HCT116 (cell line): Measurements from ENCODE around the gene LRRC7.

Experiments
- ELF1 ChIP-seq: IDR thresholded peaks from 2 replicates; pipeline ENCODE4 v1.6.1; 2012; ENCODE audit warnings: low read depth, borderline replicate concordance
- POLR2A ChIP-seq: IDR thresholded peaks from 2 replicates; pipeline ENCODE4 v1.7.0; 2011; ENCODE audit warnings: borderline replicate concordance; ENCODE audit not compliant: insufficient read depth, insufficient read length; ENCODE audit errors: extremely low read depth
- POLR2AphosphoS5 ChIP-seq: IDR thresholded peaks from 2 replicates; pipeline ENCODE4 v1.6.1; 2011; ENCODE audit warnings: mild to moderate bottlenecking, low read depth, low read length, moderate library complexity
- TCF7L2 ChIP-seq: IDR thresholded peaks from 2 replicates; pipeline ENCODE4 v1.7.0; 2011; ENCODE audit warnings: borderline replicate concordance, inconsistent platforms; ENCODE audit not compliant: insufficient read depth, insufficient read length; ENCODE audit errors: extremely low read depth
- TF ChIP-seq, protein P1 (sequence below): IDR thresholded peaks from 2 replicates; pipeline ENCODE4 v1.6.1; 2012; ENCODE audit warnings: low read depth
- TF ChIP-seq, protein P2 (sequence below), 3 experiments: fragments of 200-600 bp in 1 of 3; sonication (generic) in 1 of 3; IDR thresholded peaks in 2 of 3; conservative IDR thresholded peaks in 1 of 3; 2 replicates each; pipeline ENCODE4 v1.5.1; 2012 to 2017; ENCODE audit warnings: low read depth in 2 of 3, low read length in 2 of 3, antibody characterized with exemption in 1 of 3, borderline replicate concordance in 1 of 3, control low read depth in 1 of 3, mild to moderate bottlenecking in 1 of 3, mixed read lengths in 1 of 3, mixed run types in 1 of 3, moderate library complexity in 1 of 3; ENCODE audit not compliant: insufficient read depth in 1 of 3

DNA sequence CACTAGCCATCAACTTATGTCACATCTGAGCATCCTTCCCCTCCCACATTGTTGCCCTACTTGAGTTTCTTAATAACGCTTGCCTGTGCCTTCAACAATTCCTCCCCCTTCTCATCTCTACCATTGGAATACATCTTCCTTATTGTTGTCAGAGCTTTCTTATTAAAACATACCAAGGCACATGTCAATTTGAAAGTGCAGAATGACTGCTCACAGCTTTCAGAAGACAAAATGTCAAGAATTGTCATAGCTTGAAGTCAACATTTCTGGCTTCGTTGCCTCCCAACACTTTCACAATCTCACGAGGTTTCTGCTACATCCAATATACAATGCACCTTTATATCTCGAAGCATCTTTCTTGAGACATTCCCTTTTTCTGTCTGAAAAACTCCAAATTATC lies 279.9 kb downstream of the LRRC7 start:
- TF ChIP-seq, protein P1, sequence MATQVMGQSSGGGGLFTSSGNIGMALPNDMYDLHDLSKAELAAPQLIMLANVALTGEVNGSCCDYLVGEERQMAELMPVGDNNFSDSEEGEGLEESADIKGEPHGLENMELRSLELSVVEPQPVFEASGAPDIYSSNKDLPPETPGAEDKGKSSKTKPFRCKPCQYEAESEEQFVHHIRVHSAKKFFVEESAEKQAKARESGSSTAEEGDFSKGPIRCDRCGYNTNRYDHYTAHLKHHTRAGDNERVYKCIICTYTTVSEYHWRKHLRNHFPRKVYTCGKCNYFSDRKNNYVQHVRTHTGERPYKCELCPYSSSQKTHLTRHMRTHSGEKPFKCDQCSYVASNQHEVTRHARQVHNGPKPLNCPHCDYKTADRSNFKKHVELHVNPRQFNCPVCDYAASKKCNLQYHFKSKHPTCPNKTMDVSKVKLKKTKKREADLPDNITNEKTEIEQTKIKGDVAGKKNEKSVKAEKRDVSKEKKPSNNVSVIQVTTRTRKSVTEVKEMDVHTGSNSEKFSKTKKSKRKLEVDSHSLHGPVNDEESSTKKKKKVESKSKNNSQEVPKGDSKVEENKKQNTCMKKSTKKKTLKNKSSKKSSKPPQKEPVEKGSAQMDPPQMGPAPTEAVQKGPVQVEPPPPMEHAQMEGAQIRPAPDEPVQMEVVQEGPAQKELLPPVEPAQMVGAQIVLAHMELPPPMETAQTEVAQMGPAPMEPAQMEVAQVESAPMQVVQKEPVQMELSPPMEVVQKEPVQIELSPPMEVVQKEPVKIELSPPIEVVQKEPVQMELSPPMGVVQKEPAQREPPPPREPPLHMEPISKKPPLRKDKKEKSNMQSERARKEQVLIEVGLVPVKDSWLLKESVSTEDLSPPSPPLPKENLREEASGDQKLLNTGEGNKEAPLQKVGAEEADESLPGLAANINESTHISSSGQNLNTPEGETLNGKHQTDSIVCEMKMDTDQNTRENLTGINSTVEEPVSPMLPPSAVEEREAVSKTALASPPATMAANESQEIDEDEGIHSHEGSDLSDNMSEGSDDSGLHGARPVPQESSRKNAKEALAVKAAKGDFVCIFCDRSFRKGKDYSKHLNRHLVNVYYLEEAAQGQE = no peak
- TF ChIP-seq POLR2A = no peak
- TF ChIP-seq ELF1 = no peak
- TF ChIP-seq POLR2AphosphoS5 = no peak
- TF ChIP-seq, protein P2, sequence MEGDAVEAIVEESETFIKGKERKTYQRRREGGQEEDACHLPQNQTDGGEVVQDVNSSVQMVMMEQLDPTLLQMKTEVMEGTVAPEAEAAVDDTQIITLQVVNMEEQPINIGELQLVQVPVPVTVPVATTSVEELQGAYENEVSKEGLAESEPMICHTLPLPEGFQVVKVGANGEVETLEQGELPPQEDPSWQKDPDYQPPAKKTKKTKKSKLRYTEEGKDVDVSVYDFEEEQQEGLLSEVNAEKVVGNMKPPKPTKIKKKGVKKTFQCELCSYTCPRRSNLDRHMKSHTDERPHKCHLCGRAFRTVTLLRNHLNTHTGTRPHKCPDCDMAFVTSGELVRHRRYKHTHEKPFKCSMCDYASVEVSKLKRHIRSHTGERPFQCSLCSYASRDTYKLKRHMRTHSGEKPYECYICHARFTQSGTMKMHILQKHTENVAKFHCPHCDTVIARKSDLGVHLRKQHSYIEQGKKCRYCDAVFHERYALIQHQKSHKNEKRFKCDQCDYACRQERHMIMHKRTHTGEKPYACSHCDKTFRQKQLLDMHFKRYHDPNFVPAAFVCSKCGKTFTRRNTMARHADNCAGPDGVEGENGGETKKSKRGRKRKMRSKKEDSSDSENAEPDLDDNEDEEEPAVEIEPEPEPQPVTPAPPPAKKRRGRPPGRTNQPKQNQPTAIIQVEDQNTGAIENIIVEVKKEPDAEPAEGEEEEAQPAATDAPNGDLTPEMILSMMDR (IDR thresholded peaks at IDR 0.05 in 2 of 3, conservative IDR thresholded peaks at IDR 0.05 in 1 of 3; ENCODE audit: borderline replicate concordance in 1 of 3, insufficient read depth in 1 of 3, low read depth in 2 of 3, low read length in 2 of 3) = no peak
- TF ChIP-seq TCF7L2 = no peak
